H1 (cell line): Measurements from ENCODE around the gene OTOGL. TPM values are rescaled to one million over a fixed set of nuclear protein-coding genes. Genes with fewer than 3 reads are reported as not detected.

Experiments used
- TBP ChIP-seq: IDR thresholded peaks from 2 replicates; pipeline ENCODE4 v1.6.1; 2011; ENCODE audit warnings: low read depth, low read length, improper control_type of control experiment
- polyA plus RNA-seq, 7 experiments: library from polyadenylated mRNA; depleted of rRNA in 3 of 7; stranded (reverse) in 5 of 7; unstranded in 2 of 7; fragments of >200 nt in 5 of 7; fragments of 200-250 nt in 2 of 7; gene quantifications; 1 replicate in 5 of 7; 2 replicates in 1 of 7; 4 replicates in 1 of 7; pipeline versions ENCODE4 v1.2.1 to v1.2.3, GENCODE V29; 2011 to 2013; ENCODE audit warnings: missing spikeins in 2 of 7, mixed read lengths in 2 of 7
- total RNA-seq: library from RNA; stranded (reverse); fragmentation: NEBNext Ultra II Directional; extraction: Animal tissue kit (Norgen Biotek cat#: 25700); gene quantifications from 2 replicates; pipeline ENCODE4 v1.2.1, GENCODE V29; 2021
- TF ChIP-seq, protein P1 (sequence below): fragments of 300-600 bp; sonication (generic); IDR thresholded peaks from 2 replicates; pipeline ENCODE4 v1.7.1; 2012; ENCODE audit warnings: low read length, moderate library complexity, mild to moderate bottlenecking, inconsistent platforms; ENCODE audit not compliant: insufficient replicate concordance

OTOGL gene
- total and polyA plus RNA-seq, 2 of the 8 experiments (the other 6 are each of a cell fraction or from before 2014, with no cell fraction given) = 0.12 to 0.17 TPM

DNA sequence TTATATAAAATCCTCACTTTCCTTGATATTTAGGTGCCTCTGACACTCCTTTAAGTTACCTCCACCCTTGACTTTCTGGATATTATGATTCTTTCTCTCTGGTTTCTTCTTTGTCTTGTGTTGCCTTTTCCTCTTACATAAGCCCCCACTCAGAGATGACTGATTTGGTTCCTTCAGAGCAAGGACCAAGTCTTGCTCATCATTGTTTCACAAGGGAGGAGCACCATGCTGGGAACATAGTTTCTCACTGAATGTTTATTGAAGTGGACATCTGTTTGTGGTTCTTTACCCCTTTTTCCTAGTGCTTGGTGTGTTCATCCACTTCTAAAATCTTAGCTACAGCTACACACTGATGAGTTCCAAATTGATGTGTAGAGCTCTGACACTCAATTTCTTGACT is 183.4 kb downstream of the OTOGL start (continued):
- TF ChIP-seq, protein P1, sequence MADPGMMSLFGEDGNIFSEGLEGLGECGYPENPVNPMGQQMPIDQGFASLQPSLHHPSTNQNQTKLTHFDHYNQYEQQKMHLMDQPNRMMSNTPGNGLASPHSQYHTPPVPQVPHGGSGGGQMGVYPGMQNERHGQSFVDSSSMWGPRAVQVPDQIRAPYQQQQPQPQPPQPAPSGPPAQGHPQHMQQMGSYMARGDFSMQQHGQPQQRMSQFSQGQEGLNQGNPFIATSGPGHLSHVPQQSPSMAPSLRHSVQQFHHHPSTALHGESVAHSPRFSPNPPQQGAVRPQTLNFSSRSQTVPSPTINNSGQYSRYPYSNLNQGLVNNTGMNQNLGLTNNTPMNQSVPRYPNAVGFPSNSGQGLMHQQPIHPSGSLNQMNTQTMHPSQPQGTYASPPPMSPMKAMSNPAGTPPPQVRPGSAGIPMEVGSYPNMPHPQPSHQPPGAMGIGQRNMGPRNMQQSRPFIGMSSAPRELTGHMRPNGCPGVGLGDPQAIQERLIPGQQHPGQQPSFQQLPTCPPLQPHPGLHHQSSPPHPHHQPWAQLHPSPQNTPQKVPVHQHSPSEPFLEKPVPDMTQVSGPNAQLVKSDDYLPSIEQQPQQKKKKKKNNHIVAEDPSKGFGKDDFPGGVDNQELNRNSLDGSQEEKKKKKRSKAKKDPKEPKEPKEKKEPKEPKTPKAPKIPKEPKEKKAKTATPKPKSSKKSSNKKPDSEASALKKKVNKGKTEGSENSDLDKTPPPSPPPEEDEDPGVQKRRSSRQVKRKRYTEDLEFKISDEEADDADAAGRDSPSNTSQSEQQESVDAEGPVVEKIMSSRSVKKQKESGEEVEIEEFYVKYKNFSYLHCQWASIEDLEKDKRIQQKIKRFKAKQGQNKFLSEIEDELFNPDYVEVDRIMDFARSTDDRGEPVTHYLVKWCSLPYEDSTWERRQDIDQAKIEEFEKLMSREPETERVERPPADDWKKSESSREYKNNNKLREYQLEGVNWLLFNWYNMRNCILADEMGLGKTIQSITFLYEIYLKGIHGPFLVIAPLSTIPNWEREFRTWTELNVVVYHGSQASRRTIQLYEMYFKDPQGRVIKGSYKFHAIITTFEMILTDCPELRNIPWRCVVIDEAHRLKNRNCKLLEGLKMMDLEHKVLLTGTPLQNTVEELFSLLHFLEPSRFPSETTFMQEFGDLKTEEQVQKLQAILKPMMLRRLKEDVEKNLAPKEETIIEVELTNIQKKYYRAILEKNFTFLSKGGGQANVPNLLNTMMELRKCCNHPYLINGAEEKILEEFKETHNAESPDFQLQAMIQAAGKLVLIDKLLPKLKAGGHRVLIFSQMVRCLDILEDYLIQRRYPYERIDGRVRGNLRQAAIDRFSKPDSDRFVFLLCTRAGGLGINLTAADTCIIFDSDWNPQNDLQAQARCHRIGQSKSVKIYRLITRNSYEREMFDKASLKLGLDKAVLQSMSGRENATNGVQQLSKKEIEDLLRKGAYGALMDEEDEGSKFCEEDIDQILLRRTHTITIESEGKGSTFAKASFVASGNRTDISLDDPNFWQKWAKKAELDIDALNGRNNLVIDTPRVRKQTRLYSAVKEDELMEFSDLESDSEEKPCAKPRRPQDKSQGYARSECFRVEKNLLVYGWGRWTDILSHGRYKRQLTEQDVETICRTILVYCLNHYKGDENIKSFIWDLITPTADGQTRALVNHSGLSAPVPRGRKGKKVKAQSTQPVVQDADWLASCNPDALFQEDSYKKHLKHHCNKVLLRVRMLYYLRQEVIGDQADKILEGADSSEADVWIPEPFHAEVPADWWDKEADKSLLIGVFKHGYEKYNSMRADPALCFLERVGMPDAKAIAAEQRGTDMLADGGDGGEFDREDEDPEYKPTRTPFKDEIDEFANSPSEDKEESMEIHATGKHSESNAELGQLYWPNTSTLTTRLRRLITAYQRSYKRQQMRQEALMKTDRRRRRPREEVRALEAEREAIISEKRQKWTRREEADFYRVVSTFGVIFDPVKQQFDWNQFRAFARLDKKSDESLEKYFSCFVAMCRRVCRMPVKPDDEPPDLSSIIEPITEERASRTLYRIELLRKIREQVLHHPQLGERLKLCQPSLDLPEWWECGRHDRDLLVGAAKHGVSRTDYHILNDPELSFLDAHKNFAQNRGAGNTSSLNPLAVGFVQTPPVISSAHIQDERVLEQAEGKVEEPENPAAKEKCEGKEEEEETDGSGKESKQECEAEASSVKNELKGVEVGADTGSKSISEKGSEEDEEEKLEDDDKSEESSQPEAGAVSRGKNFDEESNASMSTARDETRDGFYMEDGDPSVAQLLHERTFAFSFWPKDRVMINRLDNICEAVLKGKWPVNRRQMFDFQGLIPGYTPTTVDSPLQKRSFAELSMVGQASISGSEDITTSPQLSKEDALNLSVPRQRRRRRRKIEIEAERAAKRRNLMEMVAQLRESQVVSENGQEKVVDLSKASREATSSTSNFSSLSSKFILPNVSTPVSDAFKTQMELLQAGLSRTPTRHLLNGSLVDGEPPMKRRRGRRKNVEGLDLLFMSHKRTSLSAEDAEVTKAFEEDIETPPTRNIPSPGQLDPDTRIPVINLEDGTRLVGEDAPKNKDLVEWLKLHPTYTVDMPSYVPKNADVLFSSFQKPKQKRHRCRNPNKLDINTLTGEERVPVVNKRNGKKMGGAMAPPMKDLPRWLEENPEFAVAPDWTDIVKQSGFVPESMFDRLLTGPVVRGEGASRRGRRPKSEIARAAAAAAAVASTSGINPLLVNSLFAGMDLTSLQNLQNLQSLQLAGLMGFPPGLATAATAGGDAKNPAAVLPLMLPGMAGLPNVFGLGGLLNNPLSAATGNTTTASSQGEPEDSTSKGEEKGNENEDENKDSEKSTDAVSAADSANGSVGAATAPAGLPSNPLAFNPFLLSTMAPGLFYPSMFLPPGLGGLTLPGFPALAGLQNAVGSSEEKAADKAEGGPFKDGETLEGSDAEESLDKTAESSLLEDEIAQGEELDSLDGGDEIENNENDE = no peak
- TF ChIP-seq TBP = no peak
